Endothelial cell of umbilical vein (primary cell): ENCODE measurements around the gene GRIA4. TPM values are rescaled to one million over a fixed set of nuclear protein-coding genes. Genes with fewer than 3 reads are reported as not detected.

Experiments
- BruUV-seq: library from RNA; stranded (reverse); fragments of 400-500 nt; replicated peaks from 2 replicates; lab custom pipeline; 2021; lab: Mats Ljungman, UMichigan
- CTCF ChIA-PET: fragments of 300-600, 350-600 bp; sonication (Branson Sonifier 250); formaldehyde crosslinking; loops from one replicate; lab custom pipeline; 2021; ENCODE audit warnings: antibody characterized with exemption, inconsistent platforms; lab: Charles Lee
- POLR2A ChIA-PET: fragments of 300-600, 350-600 bp; sonication (Branson Sonifier 250); formaldehyde crosslinking; loops from one replicate; lab custom pipeline; 2021; ENCODE audit warnings: antibody characterized with exemption, inconsistent platforms; lab: Charles Lee
- DNase-seq: peaks from one replicate; pipeline ENCODE4 v3.0.0-alpha.2; 2011; ENCODE audit warnings: low read depth, low spot score
- FAIRE-seq: peaks from 2 replicates; lab custom pipeline; 2011; peaks lifted over from hg19 to GRCh38; lab: Jason Lieb, UNC
- H2AFZ ChIP-seq: 2 replicates; pipeline ENCODE4 v1.6.0; 2012; ENCODE audit warnings: low read depth, low read length, control low read depth, inconsistent platforms
- H3K27ac ChIP-seq: 2 replicates; pipeline ENCODE4 v1.5.1; 2011; ENCODE audit warnings: low read depth, mild to moderate bottlenecking, control low read depth, low read length, moderate library complexity; ENCODE audit not compliant: insufficient read depth
- H3K27me3 ChIP-seq, 2 experiments: 2 replicates each; pipeline versions ENCODE4 v1.6.0 to v1.6.1; 2011; ENCODE audit warnings: low read length in 2 of 2, mixed read lengths in 1 of 2; ENCODE audit not compliant: control insufficient read depth in 2 of 2, insufficient read depth in 2 of 2
- H3K36me3 ChIP-seq, 2 experiments: 2 replicates in 1 of 2; 3 replicates in 1 of 2; pipeline ENCODE4 v1.5.1; 2011; ENCODE audit warnings: low read length in 2 of 2, mild to moderate bottlenecking in 1 of 2, moderate library complexity in 1 of 2; ENCODE audit not compliant: control insufficient read depth in 2 of 2, insufficient read depth in 2 of 2; ENCODE audit errors: extremely low read depth in 1 of 2
- H3K4me1 ChIP-seq: 3 replicates; pipeline ENCODE4 v1.5.1; 2011; ENCODE audit warnings: mild to moderate bottlenecking, low read length; ENCODE audit not compliant: control insufficient read depth, insufficient read depth; ENCODE audit errors: extremely low read depth
- H3K4me2 ChIP-seq: 2 replicates; pipeline ENCODE4 v1.6.1; 2011; ENCODE audit warnings: low read length, control low read depth, mixed read lengths; ENCODE audit not compliant: insufficient read depth
- H3K4me3 ChIP-seq, 3 experiments: fragments of 200-600 bp in 1 of 3; sonication (generic), shearing (Covaris generic) in 1 of 3; replicated peaks in 1 of 3; 2 replicates each; pipeline ENCODE4 v1.5.1; 2011 to 2016; ENCODE audit warnings: control low read depth in 3 of 3, low read length in 3 of 3, mild to moderate bottlenecking in 2 of 3, inconsistent platforms in 1 of 3, low read depth in 1 of 3, moderate library complexity in 1 of 3; ENCODE audit not compliant: insufficient read depth in 1 of 3
- H3K79me2 ChIP-seq: 2 replicates; pipeline ENCODE4 v1.6.0; 2012; ENCODE audit warnings: low read length, inconsistent platforms; ENCODE audit not compliant: control insufficient read depth, insufficient read depth
- H3K9ac ChIP-seq: replicated peaks from 2 replicates; pipeline ENCODE3; 2011; ENCODE audit warnings: low read length, control low read depth; ENCODE audit not compliant: insufficient read depth; ENCODE audit errors: extremely low read depth
- H3K9me1 ChIP-seq: replicated peaks from 3 replicates; pipeline ENCODE4 v1.6.0; 2011; ENCODE audit warnings: mild to moderate bottlenecking, low read length; ENCODE audit not compliant: control insufficient read depth, insufficient read depth; ENCODE audit errors: extremely low read depth
- H3K9me3 ChIP-seq: replicated peaks from 2 replicates; pipeline ENCODE4 v1.5.1; 2012; ENCODE audit warnings: low read length, inconsistent platforms; ENCODE audit not compliant: control insufficient read depth, insufficient read depth
- H4K20me1 ChIP-seq: replicated peaks from 2 replicates; pipeline ENCODE3; 2011; ENCODE audit warnings: mild to moderate bottlenecking, low read length; ENCODE audit not compliant: control insufficient read depth, insufficient read depth; ENCODE audit errors: extremely low read depth
- EZH2 ChIP-seq: IDR thresholded peaks from 2 replicates; pipeline ENCODE4 v1.6.1; 2012; ENCODE audit warnings: borderline replicate concordance, low read depth, mild to moderate bottlenecking, moderate library complexity, low read length, inconsistent platforms; ENCODE audit not compliant: severe bottlenecking
- FOS ChIP-seq: IDR thresholded peaks from 2 replicates; pipeline ENCODE4 v1.6.1; 2011; ENCODE audit warnings: mild to moderate bottlenecking, low read length, moderate library complexity, borderline replicate concordance; ENCODE audit not compliant: insufficient read depth
- GATA2 ChIP-seq: IDR thresholded peaks from 2 replicates; pipeline ENCODE4 v1.7.0; 2011; ENCODE audit warnings: low read depth, mild to moderate bottlenecking, moderate library complexity, mixed read lengths, low read length; ENCODE audit not compliant: insufficient read length, insufficient read depth
- JUN ChIP-seq: IDR thresholded peaks from 2 replicates; pipeline ENCODE4 v1.6.1; 2011; ENCODE audit warnings: borderline replicate concordance, low read depth; ENCODE audit not compliant: insufficient read length, insufficient read depth
- POLR2A ChIP-seq: IDR thresholded peaks from 2 replicates; pipeline ENCODE4 v1.6.1; 2012; ENCODE audit warnings: low read depth, mild to moderate bottlenecking, control low read depth, low read length
- POLR2AphosphoS5 ChIP-seq: IDR thresholded peaks from 2 replicates; pipeline ENCODE4 v1.6.1; 2012; ENCODE audit warnings: low read depth, mild to moderate bottlenecking, control low read depth, low read length, moderate library complexity; ENCODE audit not compliant: insufficient read depth
- dilution Hi-C: fragments of 300-500 bp; cut with MboI; formaldehyde crosslinking; loops from one replicate; pipeline ENCODE4 v1.15.0; 2019; ENCODE audit warnings: low sequenced_read_pairs; ENCODE audit not compliant: extremely low pct_ligation_motif_present
- intact Hi-C: fragments of 100-400 bp; cut with micrococcal nuclease; formaldehyde crosslinking; loops from one replicate; pipeline ENCODE4 v1.10.0; 2022
- polyA plus RNA-seq, 4 experiments: library from polyadenylated mRNA; depleted of rRNA in 3 of 4; stranded (reverse) in 3 of 4; unstranded in 1 of 4; fragments of >200 nt; gene quantifications; 2 replicates each; pipeline versions ENCODE4 v1.2.1 to v1.2.3, GENCODE V29; 2011 to 2012; ENCODE audit warnings: missing spikeins in 1 of 4
- total RNA-seq: library from RNA; stranded (reverse); gene quantifications from 2 replicates; pipeline ENCODE4 v1.2.3, GENCODE V29; 2021
- TF ChIP-seq, protein P1 (sequence below): IDR thresholded peaks from 2 replicates; pipeline ENCODE4 v1.6.1; 2011; ENCODE audit not compliant: insufficient read depth, insufficient read length

Gene GRIA4
- total and polyA plus RNA-seq, 2 donors (not counting 3 experiments of a cell fraction or from before 2014, with no cell fraction given) = not detected

DNA sequence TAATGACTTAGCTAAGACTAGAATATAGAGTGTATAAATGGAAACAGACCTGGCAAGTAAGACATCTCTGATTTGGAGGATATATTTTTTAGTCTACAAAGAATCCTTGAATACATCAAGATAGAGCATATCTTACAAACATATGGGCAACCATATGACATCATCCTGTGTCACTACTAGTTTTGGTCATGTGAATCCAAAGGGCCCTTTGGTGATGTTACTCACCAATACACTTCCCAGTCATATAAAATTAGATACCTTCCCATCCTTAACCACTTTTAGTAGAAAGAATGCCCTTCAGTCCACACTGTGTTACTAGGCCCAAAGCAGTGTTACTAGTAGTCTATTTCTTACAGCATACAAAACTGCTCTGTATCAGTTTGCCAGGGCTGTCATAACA lies 31.6 kb downstream of the GRIA4 start:
- no peaks in the 10 kb centered on the region for H3K27me3 ChIP-seq
- H3K36me3 ChIP-seq = no peaks in the 10 kb centered on the region
- H3K27ac ChIP-seq = no peak overlapping the region
- H3K9me3 ChIP-seq = no peaks in the 10 kb centered on the region
- H4K20me1 ChIP-seq = no peaks in the 10 kb centered on the region
- FAIRE-seq = no peak
- no peak overlapping the region for H3K9ac ChIP-seq
- intact Hi-C loops = no loop called here
- H3K9me1 ChIP-seq = no peaks in the 10 kb centered on the region
- no peak overlapping the region for H2AFZ ChIP-seq
- POLR2A ChIA-PET = no interaction called here
- no peaks in the 10 kb centered on the region for H3K79me2 ChIP-seq
- no TSS peak for BruUV-seq
- no peaks in the 10 kb centered on the region for H3K4me1 ChIP-seq
- no peak for TF ChIP-seq POLR2A
- no peak for TF ChIP-seq EZH2
- no peak for TF ChIP-seq GATA2
- TF ChIP-seq, protein P1, sequence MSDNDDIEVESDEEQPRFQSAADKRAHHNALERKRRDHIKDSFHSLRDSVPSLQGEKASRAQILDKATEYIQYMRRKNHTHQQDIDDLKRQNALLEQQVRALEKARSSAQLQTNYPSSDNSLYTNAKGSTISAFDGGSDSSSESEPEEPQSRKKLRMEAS = no peak
- TF ChIP-seq FOS = no peak
- no peak for TF ChIP-seq JUN
- H3K4me2 ChIP-seq = no peak overlapping the region
- dilution Hi-C loops = no loop called here
- CTCF ChIA-PET = interaction anchor here (1.0 to 1.8 kb wide), 2 partner anchors 9 to 12 kb away, joined by 3 to 5 read pairs; no protein-coding TSS in a partner anchor
- DNase-seq = no peak
- no peak overlapping the region for H3K4me3 ChIP-seq

DNA sequence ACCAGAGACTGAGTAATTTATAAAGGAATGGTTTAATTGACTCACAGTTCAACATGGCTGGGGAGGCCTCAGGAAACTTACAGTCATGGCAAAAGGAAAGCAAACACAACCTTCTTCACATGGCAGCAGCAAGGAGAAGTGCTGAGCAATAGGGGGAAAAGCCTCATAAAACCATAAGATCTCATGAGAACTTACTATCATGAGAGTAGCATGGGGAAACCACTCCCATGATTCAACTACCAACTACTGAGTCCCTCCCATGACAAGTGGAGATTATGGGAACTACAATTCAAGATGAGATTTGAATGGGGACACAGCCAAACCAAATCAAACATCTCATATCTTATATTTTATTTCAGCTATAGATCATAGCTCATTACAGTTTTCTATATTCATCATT lies 33.0 kb downstream of the GRIA4 start:
- TF ChIP-seq POLR2AphosphoS5 (no peak), FOS (no peak), GATA2 (no peak)
- Histone ChIP-seq H3K4me1 (no peaks in the 10 kb centered on the region), H3K9me1 (no peaks in the 10 kb centered on the region), H2AFZ (no peak overlapping the region), H4K20me1 (no peaks in the 10 kb centered on the region), H3K9ac (no peak overlapping the region), H3K4me2 (no peak overlapping the region), H3K36me3 (no peaks in the 10 kb centered on the region), H3K27me3 (no peaks in the 10 kb centered on the region), H3K9me3 (no peaks in the 10 kb centered on the region), H3K4me3 (no peak overlapping the region), H3K27ac (no peak overlapping the region), H3K79me2 (no peaks in the 10 kb centered on the region)
- DNase-seq (no peak), FAIRE-seq (no peak)
- CTCF ChIA-PET = no interaction called here
- intact Hi-C loops = no loop called here
- dilution Hi-C loops = no loop called here
- BruUV-seq = no TSS peak
- POLR2A ChIA-PET = no interaction called here
